GM12878 (cell line): Measurements from ENCODE around the gene FMN2. TPM values are rescaled to one million over a fixed set of nuclear protein-coding genes. Genes with fewer than 3 reads are reported as not detected.
"Not testable (repeated sequence)": the region's sequence is repeated elsewhere in the genome, so short reads cannot be mapped to it uniquely, and the experiment has no call there.

Source experiments
- ATAC-seq: fragments of 200-7000 bp; cut with Tn5 transposase; 3 replicates; pipeline ENCODE4 v1.9.1; 2020; ENCODE audit warnings: mild to moderate bottlenecking, moderate library complexity
- BruUV-seq: library from RNA; stranded (reverse); fragments of 400-500 nt; replicated peaks from 2 replicates; lab custom pipeline; 2021; lab: Mats Ljungman, UMichigan
- CTCF ChIA-PET: fragments of 300-600 bp; sonication (Branson Sonifier 250); formaldehyde crosslinking; extraction: SDS; loops from one replicate; lab custom pipeline; 2021; ENCODE audit warnings: inconsistent platforms; lab: Yijun Ruan, JAX
- POLR2A ChIA-PET: fragments of 350-600 bp; formaldehyde crosslinking; extraction: SDS; loops from one replicate; lab custom pipeline; 2021; ENCODE audit warnings: inconsistent platforms; lab: Charles Lee
- RAD21 ChIA-PET: fragments of 300-600 bp; sonication (Branson Sonifier 250); formaldehyde crosslinking; loops from one replicate; lab custom pipeline; 2023; ENCODE audit warnings: antibody characterized with exemption; ENCODE audit not compliant: unreplicated experiment; lab: Charles Lee
- SMC1A ChIA-PET: fragments of 300-600 bp; sonication (Branson Sonifier 250); formaldehyde crosslinking; loops from one replicate; lab custom pipeline; 2023; ENCODE audit not compliant: unreplicated experiment, uncharacterized antibody; lab: Charles Lee
- DNase-seq: peaks from one replicate; pipeline ENCODE4 v3.0.0-alpha.2; 2011; ENCODE audit warnings: low read depth, low spot score
- FAIRE-seq: peaks from 3 replicates; lab custom pipeline; 2011; peaks lifted over from hg19 to GRCh38; lab: Jason Lieb, UNC
- H2AFZ ChIP-seq: 2 replicates; pipeline ENCODE4 v1.6.0; 2011; ENCODE audit warnings: low read depth, low read length, control low read depth; ENCODE audit not compliant: control insufficient read depth
- H3K27ac ChIP-seq: 2 replicates; pipeline ENCODE4 v1.5.1; 2011; ENCODE audit warnings: control low read depth; ENCODE audit not compliant: control insufficient read depth, insufficient read depth
- H3K27me3 ChIP-seq, 2 experiments: replicated peaks in 1 of 2; 2 replicates each; pipeline versions ENCODE4 v1.6.0 to v1.6.1; 2011; ENCODE audit warnings: low read length in 1 of 2; ENCODE audit not compliant: control insufficient read depth in 2 of 2, insufficient read depth in 2 of 2
- H3K36me3 ChIP-seq, 2 experiments: 2 replicates each; pipeline ENCODE4 v1.5.1; 2011; ENCODE audit warnings: low read length in 1 of 2; ENCODE audit not compliant: control insufficient read depth in 2 of 2, insufficient read depth in 2 of 2
- H3K4me1 ChIP-seq: 2 replicates; pipeline ENCODE4 v1.6.1; 2011; ENCODE audit warnings: mild to moderate bottlenecking, low read length, moderate library complexity, mixed read lengths; ENCODE audit not compliant: control insufficient read depth, insufficient read depth
- H3K4me2 ChIP-seq: 2 replicates; pipeline ENCODE4 v1.6.0; 2011; ENCODE audit warnings: control low read depth; ENCODE audit not compliant: control insufficient read depth, insufficient read depth
- H3K4me3 ChIP-seq: fragments of 200-600 bp; sonication (generic); 2 replicates; pipeline ENCODE4 v1.5.1; 2016
- H3K79me2 ChIP-seq: 2 replicates; pipeline ENCODE4 v1.6.0; 2011; ENCODE audit warnings: low read length; ENCODE audit not compliant: control insufficient read depth, insufficient read depth
- H3K9ac ChIP-seq: 2 replicates; pipeline ENCODE4 v1.8.0; 2011; ENCODE audit warnings: low read length, control low read depth, mixed read lengths; ENCODE audit not compliant: control insufficient read depth, insufficient read depth
- H3K9me3 ChIP-seq: replicated peaks from 3 replicates; pipeline ENCODE4 v1.5.1; 2011; ENCODE audit warnings: mild to moderate bottlenecking, low read length; ENCODE audit not compliant: control insufficient read depth, insufficient read depth
- H4K20me1 ChIP-seq: 2 replicates; pipeline ENCODE4 v1.6.0; 2011; ENCODE audit not compliant: control insufficient read depth, insufficient read depth
- DPF2 ChIP-seq: fragments of 450-650 bp; IDR thresholded peaks from 2 replicates; pipeline ENCODE4 v1.6.1; 2017; ENCODE audit warnings: mild to moderate bottlenecking
- in situ Hi-C: fragments of 300-500 bp; cut with MboI; formaldehyde crosslinking; loops from 9 replicates; pipeline ENCODE4 v1.14.3; 2018; ENCODE audit warnings: mixed read lengths
- intact Hi-C: fragments of 100-400 bp; cut with micrococcal nuclease; formaldehyde crosslinking; loops from one replicate; pipeline ENCODE4 v1.14.2; 2022; ENCODE audit not compliant: unreplicated experiment
- polyA plus RNA-seq, 11 experiments: library from polyadenylated mRNA; depleted of rRNA in 4 of 11; unstranded in 6 of 11; stranded (reverse) in 5 of 11; fragments of >200 nt; fragmentation: Nextera tagmentation in 4 of 11; fragmentation: Illumina TruSeq in 1 of 11; extraction: Ambion mirVana in 4 of 11; extraction: Trizol in 1 of 11; gene quantifications; 1 replicate in 1 of 11; 2 replicates in 10 of 11; pipeline versions ENCODE4 v1.2.1 to v1.2.3, GENCODE V29; 2011 to 2016; ENCODE audit warnings: inconsistent platforms in 2 of 11, missing spikeins in 2 of 11, low read depth in 1 of 11
- total RNA-seq, 4 experiments: library from RNA; depleted of rRNA in 3 of 4; stranded (reverse); fragments of >200 nt in 3 of 4; fragmentation: Illumina TruSeq in 1 of 4; extraction: Trizol in 1 of 4; gene quantifications; 2 replicates each; pipeline versions ENCODE4 v1.2.1 to v1.2.3, GENCODE V29; 2013 to 2021
- TF ChIP-seq, protein P1 (sequence below): fragments of 450-650 bp; formaldehyde crosslinking; IDR thresholded peaks from 2 replicates; pipeline ENCODE4 v1.4.0; 2020; ENCODE audit warnings: mild to moderate bottlenecking, moderate library complexity

FMN2 gene
- total and polyA plus RNA-seq, 10 of the 15 experiments (the other 5 are each of a cell fraction or from before 2014, with no cell fraction given) = 0.60 TPM; not detected in 9

DNA sequence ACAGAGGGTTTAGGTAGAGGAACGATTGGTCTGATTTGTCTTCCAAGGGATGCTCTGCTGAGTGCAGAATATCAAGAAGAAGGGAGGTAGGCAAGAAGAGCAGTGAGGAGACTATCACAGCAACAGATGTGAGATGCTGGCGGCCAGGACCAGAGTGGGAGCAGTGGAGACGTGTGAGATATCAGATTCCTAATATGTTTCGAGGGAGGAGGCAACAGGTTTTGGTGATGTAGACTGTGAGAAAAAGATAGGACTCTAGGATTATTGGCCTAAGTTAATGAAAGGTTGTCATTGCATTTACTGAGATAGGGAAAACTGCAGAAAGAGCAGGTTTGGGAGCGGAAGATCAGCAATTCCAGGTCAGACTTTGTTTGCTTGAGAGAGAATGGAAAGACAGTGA lies 182.9 kb downstream of the FMN2 start (continued):
- TF ChIP-seq, protein P1, sequence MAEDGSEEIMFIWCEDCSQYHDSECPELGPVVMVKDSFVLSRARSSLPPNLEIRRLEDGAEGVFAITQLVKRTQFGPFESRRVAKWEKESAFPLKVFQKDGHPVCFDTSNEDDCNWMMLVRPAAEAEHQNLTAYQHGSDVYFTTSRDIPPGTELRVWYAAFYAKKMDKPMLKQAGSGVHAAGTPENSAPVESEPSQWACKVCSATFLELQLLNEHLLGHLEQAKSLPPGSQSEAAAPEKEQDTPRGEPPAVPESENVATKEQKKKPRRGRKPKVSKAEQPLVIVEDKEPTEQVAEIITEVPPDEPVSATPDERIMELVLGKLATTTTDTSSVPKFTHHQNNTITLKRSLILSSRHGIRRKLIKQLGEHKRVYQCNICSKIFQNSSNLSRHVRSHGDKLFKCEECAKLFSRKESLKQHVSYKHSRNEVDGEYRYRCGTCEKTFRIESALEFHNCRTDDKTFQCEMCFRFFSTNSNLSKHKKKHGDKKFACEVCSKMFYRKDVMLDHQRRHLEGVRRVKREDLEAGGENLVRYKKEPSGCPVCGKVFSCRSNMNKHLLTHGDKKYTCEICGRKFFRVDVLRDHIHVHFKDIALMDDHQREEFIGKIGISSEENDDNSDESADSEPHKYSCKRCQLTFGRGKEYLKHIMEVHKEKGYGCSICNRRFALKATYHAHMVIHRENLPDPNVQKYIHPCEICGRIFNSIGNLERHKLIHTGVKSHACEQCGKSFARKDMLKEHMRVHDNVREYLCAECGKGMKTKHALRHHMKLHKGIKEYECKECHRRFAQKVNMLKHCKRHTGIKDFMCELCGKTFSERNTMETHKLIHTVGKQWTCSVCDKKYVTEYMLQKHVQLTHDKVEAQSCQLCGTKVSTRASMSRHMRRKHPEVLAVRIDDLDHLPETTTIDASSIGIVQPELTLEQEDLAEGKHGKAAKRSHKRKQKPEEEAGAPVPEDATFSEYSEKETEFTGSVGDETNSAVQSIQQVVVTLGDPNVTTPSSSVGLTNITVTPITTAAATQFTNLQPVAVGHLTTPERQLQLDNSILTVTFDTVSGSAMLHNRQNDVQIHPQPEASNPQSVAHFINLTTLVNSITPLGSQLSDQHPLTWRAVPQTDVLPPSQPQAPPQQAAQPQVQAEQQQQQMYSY (CRISPR knock-in tag) = no peak
- TF ChIP-seq DPF2 = no peak

DNA sequence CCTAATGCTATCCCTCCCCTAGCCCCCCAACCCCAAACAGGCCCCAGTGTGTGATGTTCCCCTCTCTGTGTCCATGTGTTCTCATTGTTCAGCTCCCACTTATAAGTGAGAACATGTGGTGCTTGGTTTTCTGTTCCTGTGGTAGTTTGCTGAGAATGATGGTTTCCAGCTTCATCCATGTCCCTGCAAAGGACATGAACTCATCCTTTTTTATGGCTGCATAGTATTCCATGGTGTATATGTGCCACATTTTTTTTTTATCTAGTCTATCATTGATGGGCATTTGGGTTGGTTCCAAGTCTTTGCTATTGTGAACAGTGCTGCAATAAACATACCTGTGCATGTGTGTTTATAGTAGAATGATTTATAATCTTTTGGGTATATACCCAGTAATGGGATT lies 183.5 kb downstream of the FMN2 start:
- H3K4me2 ChIP-seq, H3K9me3 ChIP-seq, H3K9ac ChIP-seq, POLR2A ChIA-PET, H3K27me3 ChIP-seq, ATAC-seq, H3K4me1 ChIP-seq, H3K4me3 ChIP-seq, H3K27ac ChIP-seq, in situ Hi-C loops, CTCF ChIA-PET, BruUV-seq, H3K36me3 ChIP-seq, FAIRE-seq, DNase-seq, H4K20me1 ChIP-seq, SMC1A ChIA-PET, H3K79me2 ChIP-seq, RAD21 ChIA-PET, intact Hi-C loops, H2AFZ ChIP-seq: not testable (repeated sequence)
